ENCODE measurements around the gene CENPB. TPM values are rescaled to one million over a fixed set of nuclear protein-coding genes. Genes with fewer than 3 reads are reported as not detected.

The CENPB gene
- total and polyA plus RNA-seq, 8 donors = 30.2 to 46.5 (median 39.3) TPM

GRCh38 chr20:3811467-3812258 is 25.1 kb upstream of the CENPB start:
- Histone ChIP-seq H3K27me3 (no peaks in the 10 kb centered on the region), H3K4me1 (peaks cover 40 to 59% (median 44%) of the 10 kb centered on the region in 3 donors), H3K9me3 (no peaks in the 10 kb centered on the region), H3K27ac (peak overlapping the region; percentile 74 to 93 (median 84)), H3K4me3 (peak overlapping the region in 2 of 4 donors; percentile 29 to 31), H3K36me3 (no peaks in the 10 kb centered on the region)
- ATAC-seq (peak; percentile 83 to 91 (median 88)), DNase-seq (peak; percentile 98 to 100 (median 99)), FAIRE-seq (peak; percentile 76)
- WGBS, 2 donors = 4% methylated on average over 20 of the region's 20 CpGs
- no peak for TF ChIP-seq CTCF (IDR thresholded peaks at IDR 0.05)
- intact Hi-C loops (cut with DNase I) = no loop called here

DNA sequence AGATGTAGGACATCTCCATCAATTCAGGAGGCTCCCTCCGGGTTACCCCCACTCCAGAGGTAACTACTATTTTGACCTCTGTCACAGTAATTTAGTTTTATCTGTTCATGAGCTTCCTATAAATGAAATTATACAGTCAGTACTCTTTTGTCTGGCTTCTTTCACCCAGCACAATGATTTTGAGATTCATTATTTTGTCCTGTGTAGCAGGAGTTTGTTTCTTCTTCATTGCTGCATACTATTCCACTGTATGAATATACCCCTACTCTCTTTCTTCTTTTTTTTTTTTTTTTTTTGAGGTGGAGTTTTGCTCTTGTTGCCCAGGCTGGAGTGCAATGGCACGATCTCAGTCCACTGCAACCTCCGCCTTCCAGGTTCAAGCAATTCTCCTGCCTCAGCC is 22.0 kb upstream of the CENPB start:
- Histone ChIP-seq H3K4me1 (peaks cover 39 to 63% (median 51%) of the 10 kb centered on the region in 3 donors), H3K27ac (peak overlapping the region; percentile 51 to 96 (median 86)), H3K4me3 (no peak overlapping the region), H3K9me3 (no peaks in the 10 kb centered on the region), H3K36me3 (no peaks in the 10 kb centered on the region), H3K27me3 (no peaks in the 10 kb centered on the region)
- TF ChIP-seq CTCF (IDR thresholded peaks at IDR 0.05) = no peak
- FAIRE-seq = no peak
- intact Hi-C loops (cut with DNase I) = no loop called here
- no peak for ATAC-seq
- WGBS, 2 donors = 85 to 92% methylated on average over 3 of the region's 3 CpGs
- DNase-seq = no peak

DNA sequence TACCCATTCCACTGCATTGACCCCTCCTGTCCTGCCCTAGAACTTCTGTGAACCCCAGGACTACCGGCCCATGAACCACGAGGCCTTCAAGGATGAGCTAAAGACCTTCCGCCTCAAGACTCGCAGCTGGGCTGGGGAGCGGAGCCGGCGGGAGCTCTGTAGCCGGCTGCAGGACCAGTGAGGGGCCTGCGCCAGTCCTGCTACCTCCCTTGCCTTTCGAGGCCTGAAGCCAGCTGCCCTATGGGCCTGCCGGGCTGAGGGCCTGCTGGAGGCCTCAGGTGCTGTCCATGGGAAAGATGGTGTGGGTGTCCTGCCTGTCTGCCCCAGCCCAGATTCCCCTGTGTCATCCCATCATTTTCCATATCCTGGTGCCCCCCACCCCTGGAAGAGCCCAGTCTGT is 18.2 kb upstream of the CENPB start:
- no peak for FAIRE-seq
- H3K4me1 ChIP-seq = peaks cover 23 to 33% (median 32%) of the 10 kb centered on the region in 3 donors
- no peak for ATAC-seq
- H3K4me3 ChIP-seq = no peak overlapping the region
- H3K27me3 ChIP-seq = no peaks in the 10 kb centered on the region
- no peak for TF ChIP-seq CTCF (IDR thresholded peaks at IDR 0.05)
- H3K36me3 ChIP-seq = no peaks in the 10 kb centered on the region
- intact Hi-C loops (cut with DNase I) = no loop called here
- 94 to 95% methylated on average over 11 of the region's 11 CpGs for whole genome bisulfite sequencing, 2 donors
- no peak for DNase-seq
- no peaks in the 10 kb centered on the region for H3K9me3 ChIP-seq
- H3K27ac ChIP-seq = no peak overlapping the region

GRCh38 chr20:3804254-3804751 is 17.8 kb upstream of the CENPB start:
- FAIRE-seq = no peak
- H3K36me3 ChIP-seq = no peaks in the 10 kb centered on the region
- intact Hi-C loops (cut with DNase I) = no loop called here
- H3K9me3 ChIP-seq = no peaks in the 10 kb centered on the region
- H3K27me3 ChIP-seq = no peaks in the 10 kb centered on the region
- H3K4me3 ChIP-seq = no peak overlapping the region
- WGBS, 2 donors = 88 to 89% methylated on average over 11 of the region's 11 CpGs
- DNase-seq = no peak
- H3K27ac ChIP-seq = no peak overlapping the region
- no peak for ATAC-seq
- TF ChIP-seq CTCF (IDR thresholded peaks at IDR 0.05) = no peak
- H3K4me1 ChIP-seq = peaks cover 23 to 32% (median 30%) of the 10 kb centered on the region in 3 donors

DNA sequence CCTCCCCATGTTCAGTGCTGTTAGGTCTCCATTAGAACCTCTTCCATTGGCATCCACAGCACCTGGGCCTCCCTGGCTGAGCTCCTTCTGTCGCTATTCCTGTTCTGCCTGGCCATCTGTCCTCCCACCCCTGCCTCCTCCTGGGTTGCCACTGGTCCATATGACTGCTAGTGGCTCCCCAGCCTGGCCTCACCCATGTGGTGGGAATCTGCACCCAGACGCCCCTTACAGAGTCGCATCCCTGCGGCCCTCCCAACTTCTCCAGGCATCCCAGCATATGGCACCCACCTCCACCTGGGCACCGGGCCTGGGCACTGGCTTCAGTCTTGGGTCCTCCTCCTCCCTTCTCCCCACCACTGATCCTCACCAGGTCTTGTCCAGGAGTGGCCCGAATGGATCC is 17.3 kb upstream of the CENPB start:
- Histone ChIP-seq H3K27ac (no peak overlapping the region), H3K9me3 (no peaks in the 10 kb centered on the region), H3K36me3 (no peaks in the 10 kb centered on the region), H3K4me3 (no peak overlapping the region), H3K4me1 (peaks cover 23 to 32% (median 30%) of the 10 kb centered on the region in 3 donors), H3K27me3 (no peaks in the 10 kb centered on the region)
- TF ChIP-seq CTCF (IDR thresholded peaks at IDR 0.05) = no peak
- 88 to 94% methylated on average over 6 of the region's 6 CpGs for WGBS, 2 donors
- no peak for DNase-seq
- FAIRE-seq = no peak
- ATAC-seq = no peak
- intact Hi-C loops (cut with DNase I) = no loop called here
